ENCODE data around the gene EPB41L1.

The EPB41L1 gene

GRCh38 chr20:36266189-36266588 lies 111.6 kb downstream of the EPB41L1 start:
- no peak for DNase-seq

GRCh38 chr20:36267605-36268381 lies 113.3 kb downstream of the EPB41L1 start:
- no peak for DNase-seq

- DNase-seq, result no peak
Observed at GRCh38 chr20:36268440-36269342, 114.2 kb downstream of the EPB41L1 start.

GRCh38 chr20:36269507-36269906 lies 115.0 kb downstream of the EPB41L1 start:
- DNase-seq, result no peak

GRCh38 chr20:36270744-36271638 lies 116.5 kb downstream of the EPB41L1 start:
- DNase-seq, result no peak

GRCh38 chr20:36271639-36272546 lies 117.4 kb downstream of the EPB41L1 start:
- no peak for DNase-seq

GRCh38 chr20:36272547-36273220 lies 118.1 kb downstream of the EPB41L1 start:
- DNase-seq, result no peak

GRCh38 chr20:36273414-36274180 lies 119.1 kb downstream of the EPB41L1 start:
- no peak for DNase-seq

- no peak for DNase-seq
Observed at GRCh38 chr20:36274181-36274841, 119.8 kb downstream of the EPB41L1 start.

- no peak for DNase-seq
Observed at GRCh38 chr20:36275011-36275410, 120.5 kb downstream of the EPB41L1 start.

- DNase-seq, result no peak
Observed at GRCh38 chr20:36275441-36276189, 121.1 kb downstream of the EPB41L1 start.

- DNase-seq, result no peak
Observed at GRCh38 chr20:36277546-36277945, 123.0 kb downstream of the EPB41L1 start.

- DNase-seq, result no peak
Observed at GRCh38 chr20:36279362-36279761, 124.8 kb downstream of the EPB41L1 start.

GRCh38 chr20:36279776-36280175 lies 125.2 kb downstream of the EPB41L1 start:
- no peak for DNase-seq

- no peak for DNase-seq
Observed at GRCh38 chr20:36281785-36282380, 127.3 kb downstream of the EPB41L1 start.
